Hepatocyte (in vitro differentiated cells): Measurements from ENCODE around the gene IGSF8. TPM values are rescaled to one million over a fixed set of nuclear protein-coding genes. Genes with fewer than 3 reads are reported as not detected.
A peak's percentile ranks its signal among the peaks of the same experiment; 100 is the strongest.

Source experiments
- DNase-seq: peaks from one replicate; pipeline ENCODE4 v3.0.0-alpha.2; 2016; ENCODE audit warnings: low spot score
- H2AFZ ChIP-seq: fragments of 200-600 bp; sonication (generic); 2 replicates; pipeline ENCODE4 v1.6.0; 2016; ENCODE audit warnings: antibody characterized with exemption, mild to moderate bottlenecking
- H3K27ac ChIP-seq: fragments of 200-600 bp; sonication (generic); 2 replicates; pipeline ENCODE4 v1.5.1; 2016; ENCODE audit warnings: mild to moderate bottlenecking
- H3K27me3 ChIP-seq: fragments of 200-600 bp; sonication (generic); 2 replicates; pipeline ENCODE4 v1.6.1; 2016
- H3K36me3 ChIP-seq: fragments of 200-600 bp; sonication (generic); replicated peaks from 2 replicates; pipeline ENCODE4 v1.5.1; 2016; ENCODE audit warnings: low read depth; ENCODE audit not compliant: insufficient read depth
- H3K4me1 ChIP-seq: fragments of 200-600 bp; sonication (generic); 2 replicates; pipeline ENCODE4 v1.5.1; 2016; ENCODE audit warnings: mild to moderate bottlenecking, moderate library complexity; ENCODE audit not compliant: insufficient read depth
- H3K4me2 ChIP-seq: fragments of 200-600 bp; sonication (generic); 2 replicates; pipeline ENCODE4 v1.6.0; 2016
- H3K4me3 ChIP-seq: fragments of 200-600 bp; sonication (generic); 2 replicates; pipeline ENCODE4 v1.5.1; 2016; ENCODE audit warnings: mild to moderate bottlenecking
- H3K79me2 ChIP-seq: fragments of 200-600 bp; sonication (generic); 2 replicates; pipeline ENCODE4 v1.6.0; 2017; ENCODE audit warnings: mild to moderate bottlenecking
- H3K9me2 ChIP-seq: fragments of 200-600 bp; sonication (generic); replicated peaks from 2 replicates; pipeline ENCODE4 v1.6.0; 2017; ENCODE audit warnings: mild to moderate bottlenecking; ENCODE audit not compliant: insufficient read depth
- H3K9me3 ChIP-seq: fragments of 200-600 bp; sonication (generic); 2 replicates; pipeline ENCODE4 v1.5.1; 2016; ENCODE audit warnings: low read depth, mild to moderate bottlenecking
- H4K20me1 ChIP-seq: fragments of 200-600 bp; sonication (generic); 2 replicates; pipeline ENCODE4 v1.6.0; 2016; ENCODE audit warnings: mild to moderate bottlenecking; ENCODE audit not compliant: insufficient read depth, poor library complexity, severe bottlenecking
- EZH2 ChIP-seq: fragments of 200-600 bp; sonication (generic); IDR thresholded peaks from 2 replicates; pipeline ENCODE4 v1.6.1; 2016; ENCODE audit warnings: antibody characterized with exemption, mild to moderate bottlenecking, borderline replicate concordance
- EZH2phosphoT487 ChIP-seq: fragments of 200-600 bp; sonication (generic); IDR thresholded peaks from one replicate; pipeline ENCODE4 v1.6.1; 2018; ENCODE audit warnings: antibody characterized with exemption, mild to moderate bottlenecking, low read depth, moderate library complexity; ENCODE audit not compliant: unreplicated experiment, severe bottlenecking
- WGBS: methylation state at CpG from one replicate; pipeline ENCODE4 v1.1.6; 2016; ENCODE audit warnings: low lambda C conversion rate; ENCODE audit errors: missing lambda C conversion rate; 5-methylcytosine and 5-hydroxymethylcytosine counted together
- polyA plus RNA-seq: library from polyadenylated mRNA; unstranded; fragments of >200 nt; fragmentation: Nextera tagmentation; extraction: Ambion mirVana; gene quantifications from 2 replicates; pipeline ENCODE4 v1.2.1, GENCODE V29; 2016
- total RNA-seq: library from RNA; depleted of rRNA; stranded (reverse); fragments of >200 nt; gene quantifications from 2 replicates; pipeline ENCODE4 v1.2.3, GENCODE V29; 2014
- TF ChIP-seq, protein P1 (sequence below): fragments of 200-600 bp; sonication (generic); IDR thresholded peaks from 2 replicates; pipeline ENCODE4 v1.5.1; 2016; ENCODE audit warnings: antibody characterized with exemption, mild to moderate bottlenecking; ENCODE audit not compliant: poor library complexity

Gene IGSF8
- total and polyA plus RNA-seq, 2 experiments from 2014 or later, result 36.8 to 54.1 TPM

GRCh38 chr1:160124705-160125478 lies 26.5 kb upstream of the IGSF8 start:
- Histone ChIP-seq H3K36me3 (no peaks in the 10 kb centered on the region), H3K79me2 (no peaks in the 10 kb centered on the region), H3K4me2 (no peak overlapping the region), H3K9me3 (no peaks in the 10 kb centered on the region), H3K9me2 (no peaks in the 10 kb centered on the region), H4K20me1 (no peaks in the 10 kb centered on the region), H3K27me3 (no peaks in the 10 kb centered on the region), H3K27ac (peak overlapping the region; percentile 87), H3K4me1 (peaks cover 8% of the 10 kb centered on the region), H3K4me3 (no peak overlapping the region), H2AFZ (no peak overlapping the region)
- no peak for TF ChIP-seq EZH2phosphoT487
- peak; percentile 71 for DNase-seq
- WGBS, result 71% methylated on average over 8 of the region's 8 CpGs

- TF ChIP-seq EZH2 (no peak), EZH2phosphoT487 (no peak)
- TF ChIP-seq, protein P1, sequence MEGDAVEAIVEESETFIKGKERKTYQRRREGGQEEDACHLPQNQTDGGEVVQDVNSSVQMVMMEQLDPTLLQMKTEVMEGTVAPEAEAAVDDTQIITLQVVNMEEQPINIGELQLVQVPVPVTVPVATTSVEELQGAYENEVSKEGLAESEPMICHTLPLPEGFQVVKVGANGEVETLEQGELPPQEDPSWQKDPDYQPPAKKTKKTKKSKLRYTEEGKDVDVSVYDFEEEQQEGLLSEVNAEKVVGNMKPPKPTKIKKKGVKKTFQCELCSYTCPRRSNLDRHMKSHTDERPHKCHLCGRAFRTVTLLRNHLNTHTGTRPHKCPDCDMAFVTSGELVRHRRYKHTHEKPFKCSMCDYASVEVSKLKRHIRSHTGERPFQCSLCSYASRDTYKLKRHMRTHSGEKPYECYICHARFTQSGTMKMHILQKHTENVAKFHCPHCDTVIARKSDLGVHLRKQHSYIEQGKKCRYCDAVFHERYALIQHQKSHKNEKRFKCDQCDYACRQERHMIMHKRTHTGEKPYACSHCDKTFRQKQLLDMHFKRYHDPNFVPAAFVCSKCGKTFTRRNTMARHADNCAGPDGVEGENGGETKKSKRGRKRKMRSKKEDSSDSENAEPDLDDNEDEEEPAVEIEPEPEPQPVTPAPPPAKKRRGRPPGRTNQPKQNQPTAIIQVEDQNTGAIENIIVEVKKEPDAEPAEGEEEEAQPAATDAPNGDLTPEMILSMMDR, result no peak
These were observed 25.3 kb upstream of the IGSF8 start for GRCh38 chr1:160123726-160124125.

DNA sequence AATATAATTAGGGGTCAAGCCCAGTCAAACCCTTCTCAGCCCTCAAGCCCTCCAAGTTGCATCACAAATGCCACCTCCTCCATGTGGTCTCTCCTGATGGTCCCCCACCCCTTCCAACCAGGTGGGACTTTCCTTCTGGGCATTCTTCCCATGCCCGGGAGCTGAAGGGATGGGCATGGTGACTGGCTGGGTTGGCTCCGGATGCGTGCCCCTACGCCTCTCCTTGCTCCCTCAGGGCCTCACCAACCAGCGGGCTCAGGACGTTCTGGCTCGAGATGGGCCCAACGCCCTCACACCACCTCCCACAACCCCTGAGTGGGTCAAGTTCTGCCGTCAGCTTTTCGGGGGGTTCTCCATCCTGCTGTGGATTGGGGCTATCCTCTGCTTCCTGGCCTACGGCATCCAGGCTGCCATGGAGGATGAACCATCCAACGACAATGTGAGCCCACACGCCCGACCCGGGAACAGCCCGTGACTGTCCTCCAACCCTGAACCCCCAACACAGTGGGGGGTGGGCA lies 24.6 kb upstream of the IGSF8 start:
- TF ChIP-seq EZH2phosphoT487 (no peak), EZH2 (no peak)
- TF ChIP-seq, protein P1, result no peak
- Histone ChIP-seq H3K27me3 (no peaks in the 10 kb centered on the region), H3K4me3 (no peak overlapping the region), H2AFZ (no peak overlapping the region), H3K36me3 (no peaks in the 10 kb centered on the region), H4K20me1 (no peaks in the 10 kb centered on the region), H3K9me2 (no peaks in the 10 kb centered on the region), H3K27ac (no peak overlapping the region), H3K9me3 (no peaks in the 10 kb centered on the region), H3K4me2 (no peak overlapping the region), H3K79me2 (no peaks in the 10 kb centered on the region), H3K4me1 (peaks cover 12% of the 10 kb centered on the region)
- 88% methylated on average over 16 of the region's 16 CpGs for WGBS
- DNase-seq, result no peak

More at GRCh38 chr1:160123726-160124125, 25.3 kb upstream of the IGSF8 start:
- Histone ChIP-seq H3K36me3 (no peaks in the 10 kb centered on the region), H3K9me2 (no peaks in the 10 kb centered on the region), H4K20me1 (no peaks in the 10 kb centered on the region), H3K27ac (no peak overlapping the region), H3K4me2 (no peak overlapping the region), H3K9me3 (no peaks in the 10 kb centered on the region), H2AFZ (no peak overlapping the region), H3K27me3 (no peaks in the 10 kb centered on the region), H3K4me1 (peaks cover 8% of the 10 kb centered on the region), H3K4me3 (no peak overlapping the region), H3K79me2 (no peaks in the 10 kb centered on the region)
- DNase-seq, result no peak

DNA sequence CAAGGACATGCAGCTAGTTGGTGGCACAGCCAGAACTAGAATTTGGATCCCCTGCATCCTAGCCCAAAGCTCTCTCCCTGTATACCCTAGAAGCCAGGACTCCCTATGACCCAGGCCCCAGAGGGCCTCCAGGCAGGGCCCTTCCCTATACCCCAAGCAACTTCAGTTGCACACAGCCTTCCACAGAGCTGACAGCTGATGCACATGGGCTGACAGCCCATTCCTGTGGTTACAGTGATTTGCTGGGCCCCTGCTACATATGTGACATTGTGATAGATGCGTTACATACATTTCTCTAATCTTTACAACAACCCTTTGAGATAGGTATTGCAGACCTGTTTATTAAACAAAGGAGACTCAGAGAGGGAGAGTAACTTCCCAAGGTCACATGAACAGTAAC lies 23.0 kb upstream of the IGSF8 start:
- DNase-seq, result no peak
- peaks cover 26% of the 10 kb centered on the region for H3K4me1 ChIP-seq
- no peak overlapping the region for H2AFZ ChIP-seq
- no peak overlapping the region for H3K4me2 ChIP-seq
- 65% methylated on average over 1 of the region's 1 CpG for WGBS
- H4K20me1 ChIP-seq, result no peaks in the 10 kb centered on the region
- no peaks in the 10 kb centered on the region for H3K27me3 ChIP-seq
- H3K27ac ChIP-seq, result no peak overlapping the region
- H3K79me2 ChIP-seq, result no peaks in the 10 kb centered on the region
- no peaks in the 10 kb centered on the region for H3K9me2 ChIP-seq
- H3K36me3 ChIP-seq, result no peaks in the 10 kb centered on the region
- H3K4me3 ChIP-seq, result no peak overlapping the region
- no peaks in the 10 kb centered on the region for H3K9me3 ChIP-seq
- no peak for TF ChIP-seq EZH2
- no peak for TF ChIP-seq EZH2phosphoT487
- TF ChIP-seq, protein P1, result no peak
